B cell (primary cell): ENCODE data around the gene PIK3R1. TPM values are rescaled to one million over a fixed set of nuclear protein-coding genes. Genes with fewer than 3 reads are reported as not detected.

ENCODE experiments used
- ATAC-seq: fragments of 200-7000 bp; cut with Tn5 transposase; one replicate; pipeline ENCODE4 v1.10.0; 2021; ENCODE audit warnings: low read depth, mild to moderate bottlenecking, moderate number of reproducible peaks, moderate library complexity
- CTCF ChIA-PET: fragments of 350-600 bp; sonication (Branson Sonifier 250); formaldehyde crosslinking; loops from one replicate; lab custom pipeline; 2021; ENCODE audit warnings: antibody characterized with exemption, inconsistent platforms; lab: Charles Lee
- POLR2A ChIA-PET: fragments of 350-600 bp; sonication (Branson Sonifier 250); formaldehyde crosslinking; loops from one replicate; lab custom pipeline; 2021; ENCODE audit warnings: antibody characterized with exemption; lab: Charles Lee
- DNase-seq: peaks from one replicate; pipeline ENCODE4 v3.0.0; 2013
- H2AFZ ChIP-seq: 2 replicates; pipeline ENCODE4 v1.6.1; 2012; ENCODE audit warnings: mild to moderate bottlenecking, low read depth, low read length; ENCODE audit not compliant: insufficient read depth, poor library complexity, severe bottlenecking
- H3K27ac ChIP-seq, 2 donors: 1 replicate in 1 of 2; 2 replicates in 1 of 2; pipeline ENCODE4 v1.5.1; 2012 to 2013; ENCODE audit warnings: low read length in 2 of 2, mild to moderate bottlenecking in 2 of 2, moderate library complexity in 1 of 2
- H3K27me3 ChIP-seq, 4 experiments: fragments of 200-600 bp in 1 of 4; sonication (generic) in 1 of 4; replicated peaks in 1 of 4; 1 replicate in 2 of 4; 2 replicates in 2 of 4; pipeline versions ENCODE4 v1.6.1 to v1.7.0; 2013 to 2016; ENCODE audit warnings: low read length in 3 of 4, mild to moderate bottlenecking in 2 of 4, mixed read lengths in 1 of 4, moderate library complexity in 1 of 4; ENCODE audit not compliant: insufficient read depth in 4 of 4, control insufficient read depth in 3 of 4; ENCODE audit errors: control extremely low read depth in 1 of 4
- H3K36me3 ChIP-seq, 2 experiments: replicated peaks in 1 of 2; 1 replicate in 1 of 2; 2 replicates in 1 of 2; pipeline versions ENCODE4 v1.6.1 to v1.7.1; 2013; ENCODE audit warnings: low read length in 1 of 2; ENCODE audit not compliant: insufficient read depth in 2 of 2, control insufficient read depth in 1 of 2; ENCODE audit errors: control extremely low read depth in 1 of 2, extremely low read depth in 1 of 2
- H3K4me1 ChIP-seq, 2 donors: fragments of 200-600 bp in 1 of 2; sonication (generic) in 1 of 2; 1 replicate in 1 of 2; 2 replicates in 1 of 2; pipeline versions ENCODE4 v1.5.1 to v1.6.1; 2013 to 2017; ENCODE audit warnings: low read length in 2 of 2; ENCODE audit not compliant: control insufficient read depth in 2 of 2, insufficient read depth in 2 of 2
- H3K4me2 ChIP-seq: replicated peaks from 2 replicates; pipeline ENCODE3; 2012; ENCODE audit warnings: mild to moderate bottlenecking, low read depth, low read length; ENCODE audit not compliant: poor library complexity, severe bottlenecking
- H3K4me3 ChIP-seq, 5 experiments: fragments of 200-600 bp in 1 of 5; sonication (generic) in 1 of 5; 1 replicate in 3 of 5; 2 replicates in 2 of 5; pipeline versions ENCODE4 v1.5.1 to v1.7.0; 2011 to 2016; ENCODE audit warnings: low read length in 4 of 5, mild to moderate bottlenecking in 4 of 5, low read depth in 2 of 5, control low read depth in 1 of 5, moderate library complexity in 1 of 5; ENCODE audit not compliant: insufficient read depth in 1 of 5; ENCODE audit errors: control extremely low read depth in 1 of 5, extremely low read depth in 1 of 5
- H3K79me2 ChIP-seq: fragments of 200-600 bp; sonication (generic); one replicate; pipeline ENCODE4 v1.6.0; 2016; ENCODE audit warnings: low read length; ENCODE audit not compliant: control insufficient read depth, insufficient read depth
- H3K9ac ChIP-seq: fragments of 200-600 bp; sonication (generic); 2 replicates; pipeline ENCODE4 v1.6.1; 2017; ENCODE audit warnings: mild to moderate bottlenecking, low read length, moderate library complexity
- H3K9me3 ChIP-seq, 3 donors: one replicate each; pipeline versions ENCODE4 v1.6.1 to v1.7.1; 2013; ENCODE audit warnings: low read length in 2 of 3; ENCODE audit not compliant: control insufficient read depth in 2 of 3, insufficient read depth in 1 of 3; ENCODE audit errors: control extremely low read depth in 1 of 3
- H4K20me1 ChIP-seq: 2 replicates; pipeline ENCODE4 v1.6.0; 2012; ENCODE audit warnings: mild to moderate bottlenecking, low read length; ENCODE audit not compliant: insufficient read depth, control insufficient read depth, poor library complexity, severe bottlenecking
- H3K27ac Mint-ChIP-seq: one replicate; pipeline ENCODE4 v1.8.0; 2021; ENCODE audit warnings: mixed read lengths
- H3K27me3 Mint-ChIP-seq: one replicate; pipeline ENCODE4 v1.8.0; 2021; ENCODE audit warnings: mixed read lengths
- H3K4me1 Mint-ChIP-seq: one replicate; pipeline ENCODE4 v1.8.0; 2021; ENCODE audit warnings: mixed read lengths
- H3K4me3 Mint-ChIP-seq: one replicate; pipeline ENCODE4 v1.8.0; 2021; ENCODE audit warnings: mixed read lengths
- H3K9me3 Mint-ChIP-seq: one replicate; pipeline ENCODE4 v1.8.0; 2022; ENCODE audit warnings: mixed read lengths; ENCODE audit not compliant: insufficient read depth
- CTCF ChIP-seq: fragments of 200-600 bp; IDR thresholded peaks from one replicate; pipeline ENCODE4 v1.8.0; 2022; ENCODE audit warnings: antibody characterized with exemption, mild to moderate bottlenecking
- EZH2 ChIP-seq: IDR thresholded peaks from 2 replicates; pipeline ENCODE4 v1.6.1; 2012; ENCODE audit warnings: borderline replicate concordance, low read depth, mild to moderate bottlenecking, moderate library complexity, low read length; ENCODE audit not compliant: insufficient read depth, poor library complexity, severe bottlenecking
- WGBS: methylation state at CpG from one replicate; pipeline ENCODE4 v1.1.5; 2013; ENCODE audit warnings: missing lambda C conversion rate; ENCODE audit not compliant: insufficient coverage; 5-methylcytosine and 5-hydroxymethylcytosine counted together
- intact Hi-C: fragments of 100-400 bp; cut with micrococcal nuclease; formaldehyde crosslinking; loops from one replicate; pipeline ENCODE4 v1.10.0; 2022
- polyA plus RNA-seq: library from polyadenylated mRNA; depleted of rRNA; stranded (reverse); fragments of >200 nt; gene quantifications from 2 replicates; pipeline ENCODE4 v1.2.3, GENCODE V29; 2012
- total RNA-seq, 2 donors: library from RNA; stranded (reverse); fragments of 120-200 nt in 1 of 2; gene quantifications; 1 replicate in 1 of 2; 2 replicates in 1 of 2; pipeline versions ENCODE4 v1.2.3 to v1.2.4, GENCODE V29; 2013 to 2022

PIK3R1 gene
- total and polyA plus RNA-seq, 2 donors (not counting 1 experiment from before 2014, with no cell fraction given): 5.6 to 63.8 TPM

- TF ChIP-seq CTCF: no peak
- TF ChIP-seq EZH2: no peak
- Histone ChIP-seq H2AFZ (peak overlapping the region; percentile 74), H3K4me2 (peak overlapping the region; percentile 81), H3K4me1 (peaks cover 31 to 34% of the 10 kb centered on the region in 2 donors), H4K20me1 (no peaks in the 10 kb centered on the region), H3K36me3 (peaks cover 1 to 28% of the 10 kb centered on the region in 2 experiments), H3K9ac (peak overlapping the region; percentile 70), H3K27me3 (no peaks in the 10 kb centered on the region), H3K9me3 (no peaks in the 10 kb centered on the region), H3K79me2 (peaks cover 19% of the 10 kb centered on the region), H3K4me3 (peak overlapping the region in 4 of 5 experiments; percentile 47 to 75 (median 61)), H3K27ac (peak overlapping the region in 1 of 2 donors; percentile 64)
- WGBS: 42% methylated on average over 9 of the region's 10 CpGs
- Mint-ChIP-seq H3K4me3 (peak overlapping the region; percentile 97), H3K27me3 (no peaks in the 10 kb centered on the region), H3K9me3 (no peaks in the 10 kb centered on the region), H3K27ac (peak overlapping the region; percentile 23), H3K4me1 (peaks cover 40% of the 10 kb centered on the region)
- ChIA-PET POLR2A (no interaction called here), CTCF (interaction anchor here (0.8 to 3.6 kb wide), 8 partner anchors 9 to 1043 kb away, joined by 3 to 154 read pairs (median 26); partner anchors contain the start of gene PIK3R1)
- ATAC-seq (peak; percentile 4), DNase-seq (no peak)
- intact Hi-C loops: loop anchor here (10.0 kb wide), 2 partner anchors 276 to 356 kb away; no protein-coding TSS in a partner anchor
These were observed 73.2 kb downstream of the PIK3R1 start for GRCh38 chr5:68288707-68289134.

GRCh38 chr5:68289498-68289897 is 73.9 kb downstream of the PIK3R1 start:
- peaks cover 19% of the 10 kb centered on the region for H3K79me2 ChIP-seq
- POLR2A ChIA-PET: no interaction called here
- H3K4me1 ChIP-seq: peaks cover 31 to 34% of the 10 kb centered on the region in 2 donors

More at GRCh38 chr5:68289498-68289897, 73.9 kb downstream of the PIK3R1 start:
- ATAC-seq (no peak), DNase-seq (no peak)
- Histone ChIP-seq H3K9ac (no peak overlapping the region), H3K4me2 (no peak overlapping the region), H3K36me3 (peaks cover 4 to 32% of the 10 kb centered on the region in 2 experiments), H2AFZ (no peak overlapping the region), H3K4me3 (no peak overlapping the region), H3K9me3 (no peaks in the 10 kb centered on the region), H4K20me1 (no peaks in the 10 kb centered on the region), H3K27ac (no peak overlapping the region), H3K27me3 (no peaks in the 10 kb centered on the region)
- Mint-ChIP-seq H3K4me3 (no peak overlapping the region), H3K4me1 (peaks cover 40% of the 10 kb centered on the region), H3K27me3 (no peaks in the 10 kb centered on the region), H3K9me3 (no peaks in the 10 kb centered on the region), H3K27ac (no peak overlapping the region)
- intact Hi-C loops: loop anchor here (10.0 kb wide), 2 partner anchors 275 to 355 kb away; no protein-coding TSS in a partner anchor
- CTCF ChIA-PET: no interaction called here
- TF ChIP-seq CTCF (no peak), EZH2 (no peak)
- no CpG with 5 or more reads among the region's 4 CpGs for WGBS
